Smooth muscle cell of the umbilical artery (primary cell): ENCODE results near the gene DSEL. TPM values are rescaled to one million over a fixed set of nuclear protein-coding genes. Genes with fewer than 3 reads are reported as not detected.

Experiments used
- total RNA-seq: library from RNA; depleted of rRNA; stranded (reverse); fragments of >200 nt; gene quantifications from 2 replicates; pipeline ENCODE4 v1.2.3, GENCODE V29; 2014

DSEL gene
- total RNA-seq: 20.8 and 33.4 TPM in 2 replicates

DNA sequence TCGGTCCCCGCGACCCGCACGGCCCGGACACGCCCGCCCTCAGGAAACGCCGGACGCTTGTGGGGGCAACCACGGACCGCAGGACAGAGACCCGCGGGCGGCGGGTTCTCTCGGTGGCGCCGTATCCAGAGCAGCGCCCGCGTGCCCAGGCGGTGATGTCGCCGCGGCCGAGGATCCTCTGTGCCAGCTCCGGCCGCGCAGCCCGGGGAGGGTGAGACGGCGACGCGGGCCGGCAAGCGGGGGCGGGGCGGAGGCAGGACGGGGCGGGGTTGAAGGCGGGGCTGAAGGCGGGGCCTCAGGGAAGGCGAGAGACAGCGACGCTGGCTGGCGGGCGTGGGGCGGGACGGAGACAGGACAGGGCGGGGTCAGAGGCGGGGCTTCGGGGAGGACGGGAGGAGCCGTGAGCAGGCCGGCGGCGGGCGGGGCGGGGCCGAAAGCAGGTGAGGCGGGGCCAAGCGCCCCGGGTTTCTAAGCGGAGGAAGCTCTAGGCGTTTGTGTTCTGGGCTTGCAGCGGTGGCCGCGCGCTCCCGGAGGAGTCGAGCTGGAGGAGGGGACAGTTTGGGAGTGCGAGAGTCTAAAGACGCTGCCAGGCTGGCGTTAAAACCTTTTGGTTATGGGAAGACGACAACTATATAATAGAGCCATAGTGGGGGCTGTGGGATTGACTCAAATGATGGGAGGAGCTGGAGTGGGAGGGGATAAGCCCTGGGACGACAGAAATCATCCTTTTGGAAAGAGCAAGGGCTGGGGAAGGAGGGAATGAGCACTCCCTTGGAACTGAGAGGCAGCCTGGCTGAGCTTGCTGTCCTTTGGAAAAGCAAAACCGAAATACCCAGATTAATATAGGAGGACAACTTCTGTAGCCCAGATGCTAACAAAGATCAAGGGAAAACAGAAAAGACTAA lies at the start of gene DSEL:
DSEL (minus strand) TSS at position 182 of the 905 bp plus-strand sequence. CDS start 2,112 bp downstream, outside the sequence.

